Astrocyte (in vitro differentiated cells and primary cell): Measurements from ENCODE around the gene PGLYRP4. TPM values are rescaled to one million over a fixed set of nuclear protein-coding genes. Genes with fewer than 3 reads are reported as not detected.

Source experiments
- DNase-seq: peaks from one replicate; pipeline ENCODE4 v3.0.0-alpha.2; 2010; ENCODE audit warnings: low read depth
- FAIRE-seq: peaks from 2 replicates; lab custom pipeline; 2011; peaks lifted over from hg19 to GRCh38; lab: Jason Lieb, UNC
- H2AFZ ChIP-seq: 2 replicates; pipeline ENCODE4 v1.6.0; 2012; ENCODE audit warnings: low read depth, low read length, inconsistent platforms
- H3K27ac ChIP-seq: 2 replicates; pipeline ENCODE4 v1.5.1; 2011; ENCODE audit warnings: low read depth, low read length, inconsistent platforms
- H3K27me3 ChIP-seq: 2 replicates; pipeline ENCODE4 v1.6.0; 2011; ENCODE audit warnings: low read length, inconsistent platforms; ENCODE audit not compliant: insufficient read depth
- H3K36me3 ChIP-seq: 2 replicates; pipeline ENCODE4 v1.5.1; 2011; ENCODE audit warnings: low read length, inconsistent platforms; ENCODE audit not compliant: insufficient read depth
- H3K4me1 ChIP-seq: 2 replicates; pipeline ENCODE4 v1.5.1; 2011; ENCODE audit warnings: low read length, inconsistent platforms; ENCODE audit not compliant: insufficient read depth
- H3K4me2 ChIP-seq: 2 replicates; pipeline ENCODE4 v1.6.0; 2012; ENCODE audit warnings: low read length, inconsistent platforms
- H3K4me3 ChIP-seq: 2 replicates; pipeline ENCODE4 v1.5.1; 2011; ENCODE audit warnings: low read depth, mild to moderate bottlenecking, low read length, inconsistent platforms; ENCODE audit not compliant: insufficient read depth
- H3K79me2 ChIP-seq: 2 replicates; pipeline ENCODE4 v1.6.0; 2012; ENCODE audit warnings: mild to moderate bottlenecking, low read length, inconsistent platforms; ENCODE audit not compliant: insufficient read depth
- H3K9ac ChIP-seq: 2 replicates; pipeline ENCODE4 v1.6.0; 2012; ENCODE audit warnings: mild to moderate bottlenecking, low read length, inconsistent platforms
- H3K9me3 ChIP-seq: 2 replicates; pipeline ENCODE4 v1.5.1; 2012; ENCODE audit warnings: low read depth, mild to moderate bottlenecking, low read length, inconsistent platforms; ENCODE audit not compliant: insufficient read depth
- H4K20me1 ChIP-seq: 2 replicates; pipeline ENCODE4 v1.6.0; 2012; ENCODE audit warnings: low read length, inconsistent platforms; ENCODE audit not compliant: insufficient read depth
- H3K27ac Mint-ChIP-seq: one replicate; pipeline ENCODE4 v1.8.0; 2021; ENCODE audit warnings: mild to moderate bottlenecking, mixed read lengths; ENCODE audit not compliant: unreplicated experiment
- H3K27me3 Mint-ChIP-seq: one replicate; pipeline ENCODE4 v1.8.0; 2021; ENCODE audit warnings: low read depth, mixed read lengths; ENCODE audit not compliant: unreplicated experiment
- H3K36me3 Mint-ChIP-seq: one replicate; pipeline ENCODE4 v1.8.0; 2021; ENCODE audit warnings: low read depth, mixed read lengths; ENCODE audit not compliant: unreplicated experiment
- H3K4me1 Mint-ChIP-seq: one replicate; pipeline ENCODE4 v1.8.0; 2021; ENCODE audit warnings: low read depth, mixed read lengths; ENCODE audit not compliant: unreplicated experiment
- H3K4me3 Mint-ChIP-seq: one replicate; pipeline ENCODE4 v1.8.0; 2021; ENCODE audit warnings: mild to moderate bottlenecking, moderate library complexity, mixed read lengths; ENCODE audit not compliant: unreplicated experiment
- H3K9me3 Mint-ChIP-seq: one replicate; pipeline ENCODE4 v1.8.0; 2021; ENCODE audit warnings: mild to moderate bottlenecking, mixed read lengths; ENCODE audit not compliant: unreplicated experiment
- EZH2 ChIP-seq: IDR thresholded peaks from 2 replicates; pipeline ENCODE4 v1.6.1; 2012; ENCODE audit warnings: mild to moderate bottlenecking, low read length, inconsistent platforms; ENCODE audit not compliant: insufficient read depth
- total RNA-seq: library from RNA; stranded (reverse); gene quantifications from 2 replicates; pipeline ENCODE4 v1.2.1, GENCODE V29; 2021
- TF ChIP-seq, protein P1 (sequence below): IDR thresholded peaks from 2 replicates; pipeline ENCODE4 v1.5.1; 2011; ENCODE audit warnings: low read depth, mild to moderate bottlenecking, inconsistent platforms, low read length, moderate library complexity; ENCODE audit not compliant: insufficient read depth

The PGLYRP4 gene
- total RNA-seq, 1 donor from 2014 or later: not detected

DNA sequence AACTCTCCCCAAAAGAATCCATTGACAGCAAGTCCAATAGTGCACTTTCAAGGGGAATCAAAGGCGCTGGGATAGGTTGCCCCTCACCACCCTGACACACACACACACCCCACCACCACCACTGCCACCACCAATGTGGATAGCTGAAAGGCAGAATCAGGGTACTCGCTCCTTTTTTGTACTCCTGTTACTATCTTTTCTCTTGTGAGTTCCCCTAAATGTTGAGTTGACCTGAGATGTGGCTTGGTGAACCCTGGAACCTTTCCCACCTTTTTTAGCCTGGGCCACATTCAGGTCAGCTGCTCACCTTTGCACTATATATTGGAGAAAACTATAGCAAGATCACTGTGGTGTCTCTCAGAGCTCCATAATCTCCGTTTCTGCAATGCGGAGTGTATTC lies 38.4 kb upstream of the PGLYRP4 start:
- DNase-seq: no peak
- no peaks in the 10 kb centered on the region for H4K20me1 ChIP-seq
- H3K27ac ChIP-seq: no peak overlapping the region
- TF ChIP-seq, protein P1, sequence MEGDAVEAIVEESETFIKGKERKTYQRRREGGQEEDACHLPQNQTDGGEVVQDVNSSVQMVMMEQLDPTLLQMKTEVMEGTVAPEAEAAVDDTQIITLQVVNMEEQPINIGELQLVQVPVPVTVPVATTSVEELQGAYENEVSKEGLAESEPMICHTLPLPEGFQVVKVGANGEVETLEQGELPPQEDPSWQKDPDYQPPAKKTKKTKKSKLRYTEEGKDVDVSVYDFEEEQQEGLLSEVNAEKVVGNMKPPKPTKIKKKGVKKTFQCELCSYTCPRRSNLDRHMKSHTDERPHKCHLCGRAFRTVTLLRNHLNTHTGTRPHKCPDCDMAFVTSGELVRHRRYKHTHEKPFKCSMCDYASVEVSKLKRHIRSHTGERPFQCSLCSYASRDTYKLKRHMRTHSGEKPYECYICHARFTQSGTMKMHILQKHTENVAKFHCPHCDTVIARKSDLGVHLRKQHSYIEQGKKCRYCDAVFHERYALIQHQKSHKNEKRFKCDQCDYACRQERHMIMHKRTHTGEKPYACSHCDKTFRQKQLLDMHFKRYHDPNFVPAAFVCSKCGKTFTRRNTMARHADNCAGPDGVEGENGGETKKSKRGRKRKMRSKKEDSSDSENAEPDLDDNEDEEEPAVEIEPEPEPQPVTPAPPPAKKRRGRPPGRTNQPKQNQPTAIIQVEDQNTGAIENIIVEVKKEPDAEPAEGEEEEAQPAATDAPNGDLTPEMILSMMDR: no peak
- TF ChIP-seq EZH2: no peak
- Mint-ChIP-seq H3K27me3 (peaks cover 44% of the 10 kb centered on the region), H3K9me3 (peaks cover 1% of the 10 kb centered on the region), H3K36me3 (no peaks in the 10 kb centered on the region), H3K4me1 (no peaks in the 10 kb centered on the region), H3K4me3 (no peak overlapping the region), H3K27ac (no peak overlapping the region)
- H3K79me2 ChIP-seq: no peaks in the 10 kb centered on the region
- no peak overlapping the region for H3K9ac ChIP-seq
- H3K4me2 ChIP-seq: no peak overlapping the region
- H3K36me3 ChIP-seq: no peaks in the 10 kb centered on the region
- no peaks in the 10 kb centered on the region for H3K4me1 ChIP-seq
- no peak overlapping the region for H2AFZ ChIP-seq
- no peak overlapping the region for H3K4me3 ChIP-seq
- no peak for FAIRE-seq
- H3K9me3 ChIP-seq: no peaks in the 10 kb centered on the region
- H3K27me3 ChIP-seq: no peaks in the 10 kb centered on the region

DNA sequence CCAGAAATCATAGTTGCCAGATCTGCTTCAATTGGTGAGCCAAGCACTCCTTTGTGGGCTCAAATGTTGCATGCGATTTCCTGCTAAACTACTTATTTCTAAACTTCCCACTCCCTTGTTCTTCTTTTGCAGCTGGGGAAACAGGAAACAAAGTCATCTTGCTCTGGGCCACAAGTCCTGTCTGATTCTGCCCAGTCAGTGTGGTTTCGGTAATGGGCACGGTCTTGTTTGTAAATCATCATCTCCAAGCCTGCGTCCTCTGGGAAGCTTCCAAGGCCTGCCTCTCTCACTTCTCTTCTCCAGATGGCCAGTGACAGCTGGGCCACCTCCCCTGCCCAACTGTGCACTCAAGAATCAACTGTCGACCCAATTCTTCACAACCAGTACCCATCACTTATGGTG lies 37.9 kb upstream of the PGLYRP4 start:
- Histone ChIP-seq H2AFZ (no peak overlapping the region), H3K9ac (no peak overlapping the region), H3K9me3 (no peaks in the 10 kb centered on the region), H3K36me3 (no peaks in the 10 kb centered on the region), H3K4me3 (no peak overlapping the region), H3K79me2 (no peaks in the 10 kb centered on the region), H3K4me2 (no peak overlapping the region), H3K4me1 (no peaks in the 10 kb centered on the region), H3K27ac (no peak overlapping the region), H4K20me1 (no peaks in the 10 kb centered on the region), H3K27me3 (no peaks in the 10 kb centered on the region)
- no peak for TF ChIP-seq EZH2
- TF ChIP-seq, protein P1: no peak
- DNase-seq (no peak), FAIRE-seq (no peak)
- Mint-ChIP-seq H3K4me3 (no peak overlapping the region), H3K9me3 (peaks cover 6% of the 10 kb centered on the region), H3K4me1 (no peaks in the 10 kb centered on the region), H3K27me3 (peaks cover 41% of the 10 kb centered on the region), H3K36me3 (no peaks in the 10 kb centered on the region), H3K27ac (no peak overlapping the region)

DNA sequence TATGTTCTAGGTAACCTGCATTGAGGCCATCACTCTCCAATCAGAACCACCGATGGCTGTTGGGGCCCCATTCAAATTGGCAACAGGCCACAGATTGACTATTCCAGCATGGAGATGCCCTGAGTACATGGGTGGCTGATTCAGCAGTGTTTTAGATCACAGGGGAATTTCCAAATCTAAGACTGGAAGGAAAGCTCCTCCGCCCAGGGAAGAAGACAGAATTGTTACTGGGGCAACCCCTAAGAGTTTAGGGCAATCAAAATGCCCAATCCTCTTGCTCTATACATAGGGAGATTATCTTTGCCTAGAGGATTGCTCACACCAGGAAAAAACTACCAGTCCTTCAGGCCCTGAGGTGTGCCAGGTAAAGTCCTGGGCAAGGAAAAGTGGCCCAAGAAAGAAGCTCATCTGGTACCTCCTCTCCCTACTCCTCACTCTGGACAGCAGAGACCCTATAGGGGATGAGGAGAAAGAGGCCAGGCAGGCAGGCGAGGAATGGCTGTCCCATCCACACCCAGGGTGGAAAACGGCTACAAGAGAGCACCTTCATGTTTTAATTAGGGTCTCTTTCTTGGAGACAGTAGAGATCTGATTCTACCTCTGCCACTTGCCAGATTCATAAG lies 36.4 kb upstream of the PGLYRP4 start:
- no peak overlapping the region for H2AFZ ChIP-seq
- FAIRE-seq (no peak), DNase-seq (no peak)
- no peak overlapping the region for H3K4me3 Mint-ChIP-seq
- H3K27ac Mint-ChIP-seq: no peak overlapping the region
- H3K27me3 Mint-ChIP-seq: peaks cover 40% of the 10 kb centered on the region
- H3K9me3 ChIP-seq: peaks cover 3% of the 10 kb centered on the region
- no peaks in the 10 kb centered on the region for H4K20me1 ChIP-seq
- no peaks in the 10 kb centered on the region for H3K4me1 ChIP-seq
- H3K36me3 ChIP-seq: no peaks in the 10 kb centered on the region
- no peak overlapping the region for H3K9ac ChIP-seq
- H3K36me3 Mint-ChIP-seq: no peaks in the 10 kb centered on the region
- H3K27me3 ChIP-seq: no peaks in the 10 kb centered on the region
- H3K4me3 ChIP-seq: no peak overlapping the region
- peaks cover 10% of the 10 kb centered on the region for H3K9me3 Mint-ChIP-seq
- no peak overlapping the region for H3K27ac ChIP-seq
- H3K79me2 ChIP-seq: no peaks in the 10 kb centered on the region
- TF ChIP-seq EZH2: no peak
- TF ChIP-seq, protein P1: no peak
- no peaks in the 10 kb centered on the region for H3K4me1 Mint-ChIP-seq
- no peak overlapping the region for H3K4me2 ChIP-seq
